ENCODE results near the gene POLR2F.

DNA sequence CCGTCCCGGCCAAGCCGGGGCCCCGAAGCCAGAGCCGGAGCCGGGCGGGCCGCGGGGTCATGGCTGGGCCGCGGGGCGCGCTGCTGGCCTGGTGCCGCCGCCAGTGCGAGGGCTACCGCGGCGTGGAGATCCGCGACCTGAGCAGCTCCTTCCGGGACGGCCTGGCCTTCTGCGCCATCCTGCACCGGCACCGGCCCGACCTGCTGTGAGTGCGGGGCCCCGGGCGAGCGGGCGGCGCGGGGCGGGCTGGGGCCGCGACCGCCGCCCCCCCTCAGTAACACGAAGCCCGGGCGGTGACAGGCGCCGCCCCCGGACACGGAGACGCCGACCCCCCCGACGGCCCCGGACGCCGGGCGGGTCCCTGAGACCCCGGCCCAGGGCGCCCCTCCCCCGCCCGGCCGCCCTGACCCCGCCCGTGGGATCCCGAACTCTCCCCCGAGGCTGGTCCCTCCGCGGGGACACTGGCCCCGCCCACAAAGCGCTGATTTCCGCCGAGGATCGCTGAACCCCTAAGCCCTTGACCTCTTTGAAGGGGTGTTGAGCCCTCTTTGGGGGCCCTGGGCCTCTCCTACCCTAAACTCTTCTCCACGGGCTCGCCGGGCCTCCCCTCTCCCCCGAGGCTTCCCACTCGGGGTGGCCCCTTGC lies 47.0 kb upstream of the POLR2F start:
- TF ChIP-seq POLR2A (IDR thresholded peaks at IDR 0.05) = peak in 1 of 2 donors; percentile 30
- TF ChIP-seq, protein P1, sequence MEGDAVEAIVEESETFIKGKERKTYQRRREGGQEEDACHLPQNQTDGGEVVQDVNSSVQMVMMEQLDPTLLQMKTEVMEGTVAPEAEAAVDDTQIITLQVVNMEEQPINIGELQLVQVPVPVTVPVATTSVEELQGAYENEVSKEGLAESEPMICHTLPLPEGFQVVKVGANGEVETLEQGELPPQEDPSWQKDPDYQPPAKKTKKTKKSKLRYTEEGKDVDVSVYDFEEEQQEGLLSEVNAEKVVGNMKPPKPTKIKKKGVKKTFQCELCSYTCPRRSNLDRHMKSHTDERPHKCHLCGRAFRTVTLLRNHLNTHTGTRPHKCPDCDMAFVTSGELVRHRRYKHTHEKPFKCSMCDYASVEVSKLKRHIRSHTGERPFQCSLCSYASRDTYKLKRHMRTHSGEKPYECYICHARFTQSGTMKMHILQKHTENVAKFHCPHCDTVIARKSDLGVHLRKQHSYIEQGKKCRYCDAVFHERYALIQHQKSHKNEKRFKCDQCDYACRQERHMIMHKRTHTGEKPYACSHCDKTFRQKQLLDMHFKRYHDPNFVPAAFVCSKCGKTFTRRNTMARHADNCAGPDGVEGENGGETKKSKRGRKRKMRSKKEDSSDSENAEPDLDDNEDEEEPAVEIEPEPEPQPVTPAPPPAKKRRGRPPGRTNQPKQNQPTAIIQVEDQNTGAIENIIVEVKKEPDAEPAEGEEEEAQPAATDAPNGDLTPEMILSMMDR (IDR thresholded peaks at IDR 0.05) = no peak
